ENCODE data around the gene GPR176.
A peak's percentile ranks its signal among the peaks of the same experiment; 100 is the strongest.

DNA sequence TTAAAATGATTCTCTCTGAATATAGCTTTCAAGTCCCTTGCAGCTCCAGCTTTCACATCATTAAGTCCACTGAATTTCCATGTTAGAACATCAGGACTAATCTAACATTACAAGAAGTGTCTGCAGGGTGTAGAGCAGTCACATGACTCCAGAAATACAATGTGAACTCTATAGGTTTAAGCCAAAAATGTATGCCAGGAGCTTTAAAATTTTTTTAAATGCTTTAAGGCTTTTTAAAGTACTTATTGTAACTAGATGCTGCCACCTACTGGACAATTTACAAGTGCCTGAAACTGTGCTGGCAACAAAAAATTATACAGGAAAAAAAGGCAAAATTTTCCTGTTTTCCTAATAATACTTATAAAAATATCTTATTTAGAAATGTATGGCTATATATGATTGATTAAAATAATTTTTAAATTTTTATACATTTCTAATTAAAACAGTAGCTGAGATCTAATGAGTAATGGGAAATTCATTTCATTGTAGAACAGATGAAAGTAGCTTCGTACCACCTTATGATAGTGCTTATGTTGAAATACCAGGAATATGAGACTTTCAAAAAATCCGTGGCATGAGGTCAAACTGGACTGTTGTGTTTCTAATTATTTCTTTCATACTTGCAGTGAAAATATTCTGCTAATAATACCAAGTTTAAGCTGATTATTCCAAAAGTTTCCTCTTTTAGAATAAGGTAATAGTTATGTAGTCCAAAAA, 163.1 kb downstream of the GPR176 start:
- TF ChIP-seq, protein P1, sequence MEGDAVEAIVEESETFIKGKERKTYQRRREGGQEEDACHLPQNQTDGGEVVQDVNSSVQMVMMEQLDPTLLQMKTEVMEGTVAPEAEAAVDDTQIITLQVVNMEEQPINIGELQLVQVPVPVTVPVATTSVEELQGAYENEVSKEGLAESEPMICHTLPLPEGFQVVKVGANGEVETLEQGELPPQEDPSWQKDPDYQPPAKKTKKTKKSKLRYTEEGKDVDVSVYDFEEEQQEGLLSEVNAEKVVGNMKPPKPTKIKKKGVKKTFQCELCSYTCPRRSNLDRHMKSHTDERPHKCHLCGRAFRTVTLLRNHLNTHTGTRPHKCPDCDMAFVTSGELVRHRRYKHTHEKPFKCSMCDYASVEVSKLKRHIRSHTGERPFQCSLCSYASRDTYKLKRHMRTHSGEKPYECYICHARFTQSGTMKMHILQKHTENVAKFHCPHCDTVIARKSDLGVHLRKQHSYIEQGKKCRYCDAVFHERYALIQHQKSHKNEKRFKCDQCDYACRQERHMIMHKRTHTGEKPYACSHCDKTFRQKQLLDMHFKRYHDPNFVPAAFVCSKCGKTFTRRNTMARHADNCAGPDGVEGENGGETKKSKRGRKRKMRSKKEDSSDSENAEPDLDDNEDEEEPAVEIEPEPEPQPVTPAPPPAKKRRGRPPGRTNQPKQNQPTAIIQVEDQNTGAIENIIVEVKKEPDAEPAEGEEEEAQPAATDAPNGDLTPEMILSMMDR (IDR thresholded peaks at IDR 0.05), result peak in 1 of 3 donors; percentile 74
- TF ChIP-seq POLR2A (IDR thresholded peaks at IDR 0.05), result no peak
